ENCODE measurements around the gene FOXL2.

FOXL2 gene

DNA sequence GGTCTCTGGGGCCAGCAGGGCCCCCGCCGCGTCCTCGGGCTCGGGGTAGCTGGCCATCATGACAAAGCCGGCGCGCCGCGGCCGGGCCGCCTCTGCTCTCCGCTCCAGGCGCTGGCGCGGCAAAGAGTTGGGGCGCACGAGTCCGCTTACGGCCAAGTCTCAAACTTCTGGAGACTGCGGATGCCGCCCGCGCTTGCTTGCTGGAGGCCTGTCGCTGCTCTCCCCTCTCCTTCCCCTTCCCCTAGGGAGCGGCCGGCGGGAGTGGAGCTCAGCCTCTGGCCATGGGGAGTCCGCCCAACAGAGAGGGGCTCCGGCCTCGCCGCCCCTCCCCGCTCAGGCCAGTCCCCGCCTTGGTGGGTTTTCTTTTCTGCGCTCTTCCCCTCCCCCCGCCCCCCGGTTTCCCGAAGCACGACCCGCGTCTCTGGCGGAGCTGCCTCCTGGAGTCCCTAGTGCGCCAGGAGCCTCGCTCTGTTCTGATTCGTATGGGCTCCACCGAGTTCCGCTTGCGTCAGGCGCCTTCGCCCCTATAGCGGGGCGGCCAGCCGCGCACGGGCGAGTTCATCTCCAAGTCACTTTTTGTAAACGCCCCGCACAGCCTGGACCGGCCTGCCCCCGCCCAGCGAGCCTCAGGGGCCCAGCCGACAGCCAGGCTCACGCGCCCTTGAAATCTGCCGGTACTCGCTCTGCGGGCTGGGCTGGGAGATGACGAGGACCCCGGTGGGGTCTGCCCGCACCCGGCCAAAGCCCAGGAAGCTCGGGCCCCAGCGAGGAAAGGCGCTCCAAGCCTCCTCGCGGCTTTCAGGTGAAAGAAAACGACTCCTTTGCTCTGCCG is at the start of gene FOXL2, which contains the start of gene FOXL2NB:
Gene FOXL2 (minus strand): TSS at position 475 of the 832 bp plus-strand sequence. CDS start 415 bp downstream, at position 60.
Gene FOXL2NB (plus strand): TSS at position 555 of the 832 bp plus-strand sequence. CDS start 148 bp downstream, at position 703.
- no peak for DNase-seq (ENCODE audit: low read depth in 4 of 4, low spot score in 1 of 4)

- no peak for DNase-seq (ENCODE audit: low read depth in 4 of 4, low spot score in 1 of 4)
These were observed 48.8 kb upstream of the FOXL2 start for GRCh38 chr3:138995706-138996105.

GRCh38 chr3:138987181-138987580 is 40.2 kb upstream of the FOXL2 start:
- DNase-seq (ENCODE audit: low read depth in 4 of 4, low spot score in 1 of 4): no peak

- DNase-seq (ENCODE audit: low read depth in 4 of 4, low spot score in 1 of 4): no peak
These were observed 39.0 kb upstream of the FOXL2 start for GRCh38 chr3:138985932-138986331.

DNA sequence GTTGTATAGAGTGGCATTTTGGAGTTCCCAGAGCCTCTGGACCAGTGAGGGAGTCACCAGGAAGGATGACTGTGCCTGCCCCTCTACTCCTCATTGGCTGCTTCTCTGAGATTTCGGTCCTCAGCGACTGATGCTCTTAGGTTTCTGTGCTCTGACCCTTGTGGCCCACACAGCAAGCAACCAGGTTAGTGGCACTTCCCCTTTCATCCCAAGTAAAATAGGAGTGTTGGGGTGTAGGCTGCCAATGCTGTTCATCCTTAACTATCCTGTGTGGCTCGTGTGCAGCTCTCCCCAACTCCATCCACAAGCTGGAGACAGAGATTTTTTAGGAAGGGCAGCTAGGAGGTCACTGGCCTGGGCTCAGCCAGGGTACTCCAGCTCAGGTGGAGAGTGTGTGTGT is 37.9 kb upstream of the FOXL2 start:
- no peak for DNase-seq (ENCODE audit: low read depth in 4 of 4, low spot score in 1 of 4)

DNA sequence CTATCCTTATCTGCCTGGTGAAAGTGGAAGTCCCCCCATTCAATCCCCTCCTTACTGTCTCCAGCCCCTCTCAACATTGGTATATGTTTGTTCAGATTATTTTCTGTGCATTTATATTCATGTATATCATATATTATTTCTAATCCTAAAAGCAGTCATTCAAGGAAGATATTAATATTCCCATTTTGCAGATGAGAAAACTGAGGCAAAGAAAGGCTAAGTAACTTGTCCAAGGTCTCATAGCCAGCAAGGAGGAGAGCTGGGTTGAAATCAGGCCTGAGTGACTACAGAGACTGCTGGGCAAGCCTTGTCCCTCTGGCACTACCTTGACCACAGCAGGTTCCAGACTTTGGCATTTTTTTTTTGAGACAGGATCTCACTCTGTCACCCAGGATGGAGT is 29.1 kb upstream of the FOXL2 start:
- no peak for DNase-seq (ENCODE audit: low read depth in 4 of 4, low spot score in 1 of 4)

GRCh38 chr3:138975351-138975750 is 28.4 kb upstream of the FOXL2 start:
- DNase-seq (ENCODE audit: low read depth in 4 of 4, low spot score in 1 of 4): no peak

DNA sequence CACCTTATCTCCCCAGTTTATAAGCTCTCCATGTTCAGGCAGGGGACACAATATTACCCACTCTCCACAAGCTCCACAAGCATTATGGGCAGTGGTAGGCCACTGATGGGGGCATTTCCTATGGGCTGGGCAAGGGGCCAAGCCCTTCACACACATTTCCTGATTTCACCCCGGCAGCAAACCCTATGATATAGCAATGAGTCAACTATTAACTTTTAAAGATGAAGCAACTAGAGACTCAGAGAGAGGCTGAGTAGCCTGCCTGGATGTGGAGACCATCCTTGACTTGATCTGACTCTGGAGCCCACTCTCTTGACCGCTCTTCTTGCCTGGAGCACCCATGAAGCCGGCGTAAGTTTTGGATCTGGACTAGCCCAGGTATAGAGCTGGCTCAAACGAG is 27.5 kb upstream of the FOXL2 start:
- no peak for DNase-seq (ENCODE audit: low read depth in 4 of 4, low spot score in 1 of 4)

GRCh38 chr3:138972941-138973340 is 26.0 kb upstream of the FOXL2 start:
- DNase-seq (ENCODE audit: low read depth in 4 of 4, low spot score in 1 of 4): no peak

DNA sequence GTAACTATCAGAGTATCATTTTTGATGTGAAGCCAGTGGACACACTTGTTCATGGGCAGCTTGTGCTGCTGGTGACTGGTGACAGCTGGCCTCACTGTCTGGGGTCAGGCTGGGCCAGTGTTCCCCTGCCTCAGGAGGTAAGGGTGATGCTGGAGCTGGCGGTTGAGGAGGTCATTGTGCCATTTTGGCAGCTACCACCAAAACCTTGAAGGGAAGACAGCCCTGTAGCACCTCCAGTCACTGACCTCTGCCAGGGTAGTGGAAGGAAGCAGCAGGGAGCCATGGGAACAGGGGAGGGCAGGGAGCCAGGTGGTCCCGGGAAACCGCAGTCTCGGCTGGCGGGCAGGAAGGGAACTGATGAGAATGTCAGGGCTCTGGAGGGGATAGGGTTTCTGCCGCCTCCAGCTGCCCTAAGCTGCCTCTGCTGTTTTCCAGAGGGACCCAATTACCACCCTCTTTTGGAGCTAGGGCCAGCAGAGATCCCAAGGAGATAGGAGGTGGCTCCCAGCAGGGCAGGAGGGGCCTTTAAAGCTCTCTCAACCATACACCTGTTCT is 24.9 kb upstream of the FOXL2 start:
- no peak for DNase-seq (ENCODE audit: low read depth in 4 of 4, low spot score in 1 of 4)

GRCh38 chr3:138964923-138965322 is 18.0 kb upstream of the FOXL2 start:
- DNase-seq (ENCODE audit: low read depth in 4 of 4, low spot score in 1 of 4): no peak

DNA sequence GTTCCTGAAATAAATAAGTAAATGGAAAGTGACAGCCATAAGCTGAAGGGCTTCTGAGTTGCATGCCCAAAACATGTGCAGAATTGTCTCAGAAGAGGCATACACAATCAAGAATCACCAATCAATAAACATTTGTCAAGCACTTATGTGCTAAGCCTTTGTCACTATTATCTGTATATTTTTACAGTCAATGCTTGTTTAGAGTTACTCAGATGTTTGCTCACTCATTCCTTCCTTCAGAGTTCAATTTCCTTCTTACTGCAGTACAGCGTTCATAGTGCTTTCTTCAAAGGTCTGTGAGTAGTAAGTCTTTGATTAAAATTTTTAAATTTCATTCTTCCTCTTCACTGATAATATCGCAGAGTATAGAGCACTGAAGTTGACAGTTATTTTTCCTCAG is 17.3 kb upstream of the FOXL2 start:
- no peak for DNase-seq (ENCODE audit: low read depth in 4 of 4, low spot score in 1 of 4)

DNA sequence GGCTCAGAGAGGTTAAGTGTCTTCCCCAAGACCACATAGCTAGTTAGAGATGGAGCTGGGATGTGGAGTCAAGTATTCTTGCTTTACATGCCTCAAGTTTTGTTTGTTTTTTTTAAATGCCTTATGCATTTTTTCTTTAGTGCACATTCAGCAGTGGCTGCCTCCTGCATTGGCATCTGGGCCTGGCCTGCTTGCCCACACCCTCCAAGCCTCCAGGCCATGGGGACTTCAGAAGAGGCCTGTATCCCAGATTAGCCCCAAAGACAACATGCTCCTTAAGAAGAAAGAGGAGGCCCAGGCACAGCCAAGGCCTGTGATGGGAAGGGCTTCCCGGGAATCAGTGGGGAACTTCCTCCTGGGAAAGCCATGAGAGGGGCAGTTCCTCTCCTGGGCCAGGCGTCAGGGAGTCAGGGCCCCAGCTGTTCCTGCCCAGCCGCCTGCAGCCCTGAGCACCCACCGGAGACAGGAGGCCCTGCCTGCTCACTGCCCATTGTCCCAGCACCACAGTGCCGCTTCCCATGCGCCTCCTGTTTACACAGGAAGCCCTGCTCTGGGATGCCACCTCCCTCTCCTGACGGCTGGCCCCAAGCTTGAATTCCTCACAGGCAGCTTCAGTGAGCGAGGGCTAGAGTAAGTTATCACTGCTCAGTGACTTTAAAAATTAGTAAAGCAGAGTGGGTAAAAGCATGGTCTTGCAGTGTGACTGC is 16.1 kb upstream of the FOXL2 start:
- no peak for DNase-seq (ENCODE audit: low read depth in 4 of 4, low spot score in 1 of 4)

DNA sequence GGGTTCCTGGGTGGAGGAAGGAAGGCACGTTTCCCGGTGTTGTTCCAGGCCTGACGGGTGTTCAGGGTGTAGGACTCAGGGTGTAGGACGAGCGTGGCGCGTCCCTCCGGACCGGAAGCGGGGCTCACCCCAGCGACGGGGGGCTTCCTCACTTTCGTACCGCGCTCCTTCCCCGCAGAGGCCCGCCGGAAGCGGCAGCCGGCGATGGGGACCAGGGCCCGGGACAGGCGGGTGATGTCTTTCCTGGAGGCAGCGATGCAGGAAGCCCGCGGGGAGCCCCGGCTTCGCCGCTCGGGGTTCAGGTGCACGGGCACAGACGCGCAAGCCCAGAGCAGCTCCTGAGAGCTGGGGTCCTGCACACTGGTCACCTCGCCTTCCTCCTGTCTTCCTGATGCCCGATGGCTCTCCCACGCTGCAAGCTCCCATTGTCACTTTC is 13.5 kb upstream of the FOXL2 start:
- no peak for DNase-seq (ENCODE audit: low read depth in 4 of 4, low spot score in 1 of 4)

DNA sequence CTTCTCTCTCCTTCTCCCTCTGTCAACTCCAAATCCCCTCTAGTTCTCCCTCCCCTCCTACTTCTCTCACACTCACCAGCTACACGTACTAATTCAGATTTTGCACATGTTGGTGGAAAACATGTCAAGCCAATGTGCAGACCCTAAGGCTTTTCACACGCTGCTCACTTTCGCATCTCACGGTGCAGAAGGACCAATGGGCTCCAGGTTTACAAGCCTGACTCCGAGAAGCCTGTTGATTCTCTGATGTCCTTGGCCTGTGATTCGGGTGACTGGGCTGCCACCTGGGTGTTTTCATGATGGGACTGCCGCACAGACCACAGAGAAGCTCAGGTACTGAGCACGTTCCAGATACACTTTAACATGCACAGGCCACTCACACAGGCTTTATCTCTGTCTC is 3.8 kb upstream of the FOXL2 start:
- no peak for DNase-seq (ENCODE audit: low read depth in 4 of 4, low spot score in 1 of 4)

- no peak for DNase-seq (ENCODE audit: low read depth in 4 of 4, low spot score in 1 of 4)
These were observed 3.2 kb upstream of the FOXL2 start for GRCh38 chr3:138950006-138950644.

GRCh38 chr3:138949445-138950005 is 2.6 kb upstream of the FOXL2 start:
- no peak for DNase-seq (ENCODE audit: low read depth in 4 of 4, low spot score in 1 of 4)

GRCh38 chr3:138949002-138949418 is 2.1 kb upstream of the FOXL2 start:
- DNase-seq (ENCODE audit: low read depth in 4 of 4, low spot score in 1 of 4): no peak

GRCh38 chr3:138948371-138949001 is 1.5 kb upstream of the FOXL2 start:
- no peak for DNase-seq (ENCODE audit: low read depth in 4 of 4, low spot score in 1 of 4)

- DNase-seq (ENCODE audit: low read depth in 4 of 4, low spot score in 1 of 4): no peak
These were observed 671 bp upstream of the FOXL2 start for GRCh38 chr3:138947495-138948121.
